ENCODE data around the gene NPAS2. TPM values are rescaled to one million over a fixed set of nuclear protein-coding genes. Genes with fewer than 3 reads are reported as not detected.

Gene NPAS2
- total and polyA plus RNA-seq, 2 donors (not counting 3 experiments of a cell fraction or from before 2014, with no cell fraction given), result 29.0 to 53.9 TPM

GRCh38 chr2:100845141-100845991 is 25.4 kb downstream of the NPAS2 start:
- TF ChIP-seq CTCF (IDR thresholded peaks at IDR 0.05; ENCODE audit: extremely low read depth in 1 of 2, insufficient read depth in 1 of 2, low read depth in 1 of 2, low read length in 2 of 2) (no peak), EZH2 (IDR thresholded peaks at IDR 0.05; ENCODE audit: borderline replicate concordance, low read depth, low read length, severe bottlenecking) (no peak), MAX (IDR thresholded peaks at IDR 0.05; ENCODE audit: insufficient read depth, insufficient read length) (no peak), POLR2A (IDR thresholded peaks at IDR 0.05; ENCODE audit: low read depth, low read length) (no peak), FOS (IDR thresholded peaks at IDR 0.05; ENCODE audit: borderline replicate concordance, insufficient read depth, low read length) (no peak), JUN (IDR thresholded peaks at IDR 0.05; ENCODE audit: borderline replicate concordance, insufficient read depth, insufficient read length, low read depth) (no peak), GATA2 (IDR thresholded peaks at IDR 0.05; ENCODE audit: insufficient read depth, insufficient read length, low read depth, low read length) (no peak)
- H3K9ac ChIP-seq (replicated peaks; ENCODE audit: extremely low read depth, insufficient read depth, low read length), result no peak overlapping the region
- H3K9me3 ChIP-seq (replicated peaks; ENCODE audit: control insufficient read depth, insufficient read depth, low read length), result no peaks in the 10 kb centered on the region
- H3K27ac ChIP-seq (ENCODE audit: insufficient read depth, low read depth, low read length), result no peak overlapping the region
- H4K20me1 ChIP-seq (replicated peaks; ENCODE audit: control insufficient read depth, extremely low read depth, insufficient read depth, low read length), result no peaks in the 10 kb centered on the region
- dilution Hi-C loops (cut with MboI; ENCODE audit: extremely low pct_ligation_motif_present, low sequenced_read_pairs) (no loop called here), intact Hi-C loops (cut with micrococcal nuclease) (no loop called here)
- FAIRE-seq (no peak), DNase-seq (ENCODE audit: low read depth, low spot score) (no peak)
- H3K79me2 ChIP-seq (ENCODE audit: control insufficient read depth, insufficient read depth, low read length), result peaks cover 32% of the 10 kb centered on the region
- no TSS peak for BruUV-seq (replicated peaks)
- no peaks in the 10 kb centered on the region for H3K36me3 ChIP-seq (ENCODE audit: control insufficient read depth in 2 of 2, extremely low read depth in 1 of 2, insufficient read depth in 2 of 2, low read length in 2 of 2)
- H3K4me2 ChIP-seq (ENCODE audit: insufficient read depth, low read length), result no peak overlapping the region
- H3K27me3 ChIP-seq (ENCODE audit: control insufficient read depth in 2 of 2, insufficient read depth in 2 of 2, low read length in 2 of 2), result no peaks in the 10 kb centered on the region
- ChIA-PET POLR2A (no interaction called here), CTCF (no interaction called here)
- no peaks in the 10 kb centered on the region for H3K9me1 ChIP-seq (replicated peaks; ENCODE audit: control insufficient read depth, extremely low read depth, insufficient read depth, low read length)
- no peak overlapping the region for H3K4me3 ChIP-seq (replicated peaks in 1 of 3; ENCODE audit: insufficient read depth in 1 of 3, low read depth in 1 of 3, low read length in 3 of 3)
- no peak overlapping the region for H2AFZ ChIP-seq (ENCODE audit: low read depth, low read length)
- no peaks in the 10 kb centered on the region for H3K4me1 ChIP-seq (ENCODE audit: control insufficient read depth, extremely low read depth, insufficient read depth, low read length)
